ENCODE data around the gene PRKAG1. TPM values are rescaled to one million over a fixed set of nuclear protein-coding genes. Genes with fewer than 3 reads are reported as not detected.

Gene PRKAG1
- total RNA-seq, 2 donors from 2014 or later = 53.9 to 55.4 TPM

DNA sequence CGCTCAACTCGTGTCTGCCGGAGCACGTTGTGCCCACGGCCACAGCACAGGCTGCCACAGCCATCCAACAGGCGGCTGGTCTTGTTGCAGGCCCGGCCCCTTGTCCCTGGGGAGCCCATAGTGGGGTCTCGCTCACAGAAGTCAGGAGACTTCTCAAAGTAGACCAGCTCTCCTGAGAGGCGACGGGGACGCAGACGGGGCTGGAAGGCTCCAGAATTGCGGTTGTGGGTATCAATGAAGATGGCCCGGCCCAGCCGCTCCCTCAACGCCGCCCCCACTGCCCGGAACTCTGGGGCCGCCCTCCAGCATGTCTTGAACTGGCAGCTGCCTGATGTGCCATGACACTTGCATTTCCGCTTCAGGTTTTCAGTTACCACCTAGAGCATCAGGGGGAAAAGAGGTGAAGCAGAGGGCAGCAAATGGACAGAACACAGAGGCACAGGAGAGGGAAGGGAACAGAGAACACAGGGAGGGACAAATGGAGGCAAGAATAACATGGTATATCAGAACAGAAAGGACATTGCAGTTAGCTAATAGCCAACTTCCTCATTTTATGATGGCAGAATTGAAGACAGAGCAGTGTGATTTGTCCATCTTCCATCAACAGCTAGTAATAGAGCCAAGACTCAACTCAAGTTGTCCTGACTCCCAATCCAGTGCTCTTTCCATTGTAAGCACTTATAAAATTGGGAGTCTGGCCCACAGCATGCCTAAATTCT is 52.2 kb downstream of the PRKAG1 start:
- no peaks in the 10 kb centered on the region for H3K9me3 ChIP-seq
- no peak overlapping the region for H3K4me3 ChIP-seq
- intact Hi-C loops (cut with DNase I) = no loop called here
- DNase-seq (ENCODE audit: low spot score) = no peak
- no peak overlapping the region for H3K27ac ChIP-seq
- H3K27me3 ChIP-seq (replicated peaks; ENCODE audit: insufficient read depth) = peaks cover 7% of the 10 kb centered on the region
- no peaks in the 10 kb centered on the region for H3K4me1 ChIP-seq (replicated peaks)
- no peaks in the 10 kb centered on the region for H3K36me3 ChIP-seq
- TF ChIP-seq POLR2AphosphoS5 (IDR thresholded peaks at IDR 0.05) (no peak), POLR2A (IDR thresholded peaks at IDR 0.05) (no peak)
- TF ChIP-seq, protein P1, sequence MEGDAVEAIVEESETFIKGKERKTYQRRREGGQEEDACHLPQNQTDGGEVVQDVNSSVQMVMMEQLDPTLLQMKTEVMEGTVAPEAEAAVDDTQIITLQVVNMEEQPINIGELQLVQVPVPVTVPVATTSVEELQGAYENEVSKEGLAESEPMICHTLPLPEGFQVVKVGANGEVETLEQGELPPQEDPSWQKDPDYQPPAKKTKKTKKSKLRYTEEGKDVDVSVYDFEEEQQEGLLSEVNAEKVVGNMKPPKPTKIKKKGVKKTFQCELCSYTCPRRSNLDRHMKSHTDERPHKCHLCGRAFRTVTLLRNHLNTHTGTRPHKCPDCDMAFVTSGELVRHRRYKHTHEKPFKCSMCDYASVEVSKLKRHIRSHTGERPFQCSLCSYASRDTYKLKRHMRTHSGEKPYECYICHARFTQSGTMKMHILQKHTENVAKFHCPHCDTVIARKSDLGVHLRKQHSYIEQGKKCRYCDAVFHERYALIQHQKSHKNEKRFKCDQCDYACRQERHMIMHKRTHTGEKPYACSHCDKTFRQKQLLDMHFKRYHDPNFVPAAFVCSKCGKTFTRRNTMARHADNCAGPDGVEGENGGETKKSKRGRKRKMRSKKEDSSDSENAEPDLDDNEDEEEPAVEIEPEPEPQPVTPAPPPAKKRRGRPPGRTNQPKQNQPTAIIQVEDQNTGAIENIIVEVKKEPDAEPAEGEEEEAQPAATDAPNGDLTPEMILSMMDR (IDR thresholded peaks at IDR 0.05) = no peak
- 69% methylated on average over 14 of the region's 20 CpGs for WGBS

DNA sequence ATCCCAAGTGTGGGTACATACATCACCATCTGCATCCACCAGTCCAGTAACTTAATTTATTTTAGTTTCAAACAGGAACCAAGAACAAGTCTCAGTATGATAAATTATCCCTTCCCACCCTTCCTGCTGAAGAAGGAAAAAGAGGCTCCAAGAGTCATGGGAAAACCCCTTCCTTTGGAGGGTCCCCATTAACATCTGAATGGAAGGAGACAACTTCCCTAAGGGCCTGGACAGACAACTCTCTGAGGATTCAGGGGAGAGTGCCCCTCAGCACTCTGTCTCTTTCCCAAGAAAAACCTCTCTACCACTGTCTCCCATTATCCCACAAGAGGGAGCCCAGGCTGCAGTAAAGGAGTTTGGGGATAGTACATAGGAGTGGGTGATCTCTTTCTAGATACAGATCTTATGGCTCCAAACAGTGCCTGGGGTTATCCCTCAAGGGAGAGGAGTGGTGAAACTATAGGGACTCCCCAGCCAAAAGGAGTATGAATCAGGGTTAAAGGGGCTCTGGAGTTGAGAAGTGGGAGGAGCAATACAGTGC is 53.2 kb downstream of the PRKAG1 start:
- H3K9me3 ChIP-seq = no peaks in the 10 kb centered on the region
- H3K27me3 ChIP-seq (replicated peaks; ENCODE audit: insufficient read depth) = peaks cover 3% of the 10 kb centered on the region
- H3K4me3 ChIP-seq = no peak overlapping the region
- no peak for DNase-seq (ENCODE audit: low spot score)
- no peaks in the 10 kb centered on the region for H3K4me1 ChIP-seq (replicated peaks)
- H3K36me3 ChIP-seq = no peaks in the 10 kb centered on the region
- TF ChIP-seq POLR2AphosphoS5 (IDR thresholded peaks at IDR 0.05) (no peak), POLR2A (IDR thresholded peaks at IDR 0.05) (no peak)
- TF ChIP-seq, protein P1 (IDR thresholded peaks at IDR 0.05) = no peak
- intact Hi-C loops (cut with DNase I) = no loop called here
- H3K27ac ChIP-seq = no peak overlapping the region

DNA sequence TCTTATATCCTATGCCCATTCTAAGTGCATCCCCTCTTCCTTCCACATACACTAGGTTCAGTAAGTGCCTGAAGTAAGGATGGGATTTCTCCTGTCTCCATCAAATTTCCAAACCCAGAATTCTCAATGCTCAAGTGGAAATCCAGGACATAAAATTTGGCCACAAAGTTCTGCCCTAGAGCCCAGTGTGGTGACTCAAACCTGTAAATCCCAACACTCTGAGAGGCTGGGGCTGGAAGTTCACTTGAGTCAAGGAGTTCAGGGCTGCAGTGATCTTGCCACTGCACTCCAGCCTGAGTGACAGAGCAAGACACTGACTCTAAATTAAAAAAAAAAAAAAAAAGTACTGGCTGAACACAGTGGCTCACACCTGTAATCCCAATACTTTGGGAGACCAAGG is 56.8 kb downstream of the PRKAG1 start:
- DNase-seq (ENCODE audit: low spot score) = no peak
- Histone ChIP-seq H3K36me3 (no peaks in the 10 kb centered on the region), H3K27me3 (replicated peaks; ENCODE audit: insufficient read depth) (no peaks in the 10 kb centered on the region), H3K27ac (no peak overlapping the region), H3K9me3 (no peaks in the 10 kb centered on the region), H3K4me3 (no peak overlapping the region), H3K4me1 (replicated peaks) (no peaks in the 10 kb centered on the region)
- TF ChIP-seq, protein P1 (IDR thresholded peaks at IDR 0.05) = no peak
- TF ChIP-seq POLR2A (IDR thresholded peaks at IDR 0.05) (no peak), POLR2AphosphoS5 (IDR thresholded peaks at IDR 0.05) (no peak)
- intact Hi-C loops (cut with DNase I) = no loop called here

DNA sequence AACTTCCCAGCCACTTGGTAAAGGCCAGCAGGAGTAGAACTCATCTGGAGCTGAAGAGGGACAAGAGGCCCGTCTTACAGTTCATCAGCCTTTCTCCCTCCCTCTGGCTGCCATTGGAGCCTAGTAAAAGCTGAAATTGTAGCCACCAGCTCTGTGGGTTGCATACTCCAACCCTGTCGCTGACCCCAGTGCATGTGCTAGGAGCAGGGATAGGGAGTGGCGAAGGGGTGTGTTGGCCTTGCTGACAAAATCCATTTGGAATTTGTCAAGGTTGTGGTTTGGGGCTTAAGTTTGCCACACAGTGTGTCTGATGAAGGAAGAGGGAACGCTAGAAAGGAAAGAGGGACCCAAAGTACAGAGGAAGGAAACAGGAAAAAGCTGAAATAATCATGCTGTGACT is 57.2 kb downstream of the PRKAG1 start:
- intact Hi-C loops (cut with DNase I) = no loop called here
- TF ChIP-seq, protein P1 (IDR thresholded peaks at IDR 0.05) = no peak
- TF ChIP-seq POLR2AphosphoS5 (IDR thresholded peaks at IDR 0.05) (no peak), POLR2A (IDR thresholded peaks at IDR 0.05) (no peak)
- H3K4me3 ChIP-seq = no peak overlapping the region
- DNase-seq (ENCODE audit: low spot score) = no peak
- 43% methylated on average over 4 of the region's 4 CpGs for WGBS
- no peak overlapping the region for H3K27ac ChIP-seq
- no peaks in the 10 kb centered on the region for H3K36me3 ChIP-seq
- H3K4me1 ChIP-seq (replicated peaks) = no peaks in the 10 kb centered on the region
- H3K9me3 ChIP-seq = no peaks in the 10 kb centered on the region
- H3K27me3 ChIP-seq (replicated peaks; ENCODE audit: insufficient read depth) = no peaks in the 10 kb centered on the region

DNA sequence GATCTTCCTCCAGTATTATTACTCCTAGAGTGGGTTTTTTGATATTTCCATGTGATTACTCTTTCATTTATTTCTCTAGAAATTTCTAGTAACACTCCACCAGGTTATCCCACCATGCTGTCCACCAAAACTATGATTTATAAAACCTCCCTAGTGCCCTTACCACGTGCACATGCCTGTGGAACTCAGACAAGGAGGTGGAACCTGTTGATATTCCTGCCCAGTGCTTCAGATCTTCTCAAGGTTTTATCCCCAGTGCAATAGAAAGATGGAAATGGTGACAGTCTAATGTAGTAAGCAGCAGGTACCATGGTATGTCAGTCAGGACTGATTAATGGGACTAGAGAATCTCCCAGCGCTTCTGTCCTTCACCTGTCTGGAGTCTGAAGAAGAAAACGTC is 57.7 kb downstream of the PRKAG1 start:
- WGBS = 78% methylated on average over 3 of the region's 3 CpGs
- Histone ChIP-seq H3K27ac (no peak overlapping the region), H3K27me3 (replicated peaks; ENCODE audit: insufficient read depth) (no peaks in the 10 kb centered on the region), H3K9me3 (no peaks in the 10 kb centered on the region), H3K36me3 (no peaks in the 10 kb centered on the region), H3K4me1 (replicated peaks) (no peaks in the 10 kb centered on the region), H3K4me3 (no peak overlapping the region)
- TF ChIP-seq POLR2A (IDR thresholded peaks at IDR 0.05) = no peak
- no peak for TF ChIP-seq POLR2AphosphoS5 (IDR thresholded peaks at IDR 0.05)
- TF ChIP-seq, protein P1 (IDR thresholded peaks at IDR 0.05) = no peak
- no peak for DNase-seq (ENCODE audit: low spot score)
- intact Hi-C loops (cut with DNase I) = no loop called here
